HL-60/S4 treated with phorbol 12-myristate 13-acetate at 8.2 ng/mL for 4 days and 3 days (cell line): Measurements from ENCODE around the gene PIGZ.

Experiments
- in situ Hi-C: fragments of 300-500 bp; cut with MboI; formaldehyde crosslinking; loops from 2 replicates; pipeline ENCODE4 v1.15.0; 2022; ENCODE audit warnings: low sequenced_read_pairs

PIGZ gene

GRCh38 chr3:196968233-196969133, at the start of gene PIGZ:
PIGZ (minus strand) TSS chr3:196968833; CDS start chr3:196952031, 16,802 bp downstream.
- in situ Hi-C loops: no loop called here

DNA sequence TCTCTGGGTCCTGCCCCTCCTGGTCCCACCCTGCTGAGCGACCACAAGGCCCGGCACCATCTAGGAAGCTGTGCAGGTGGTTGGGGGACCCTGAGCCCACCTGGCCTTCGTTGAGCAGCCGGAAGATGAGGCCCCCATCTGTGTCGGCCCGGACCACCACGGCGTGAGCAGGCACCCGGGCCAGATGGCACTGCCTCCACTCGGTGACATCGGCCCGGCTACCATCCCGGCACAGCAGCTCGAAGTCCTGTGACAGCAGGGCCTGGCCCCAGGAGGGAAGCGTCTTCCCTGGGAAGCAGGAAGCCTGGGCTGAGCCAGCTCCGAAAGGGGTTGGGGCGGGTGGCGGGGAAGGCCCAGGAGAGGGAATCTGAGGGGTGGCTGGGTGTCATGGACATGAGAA, 48.4 kb upstream of the PIGZ start:
- in situ Hi-C loops: loop anchor here (25.0 kb wide), 1 partner anchor 170 kb away; no protein-coding TSS in a partner anchor

DNA sequence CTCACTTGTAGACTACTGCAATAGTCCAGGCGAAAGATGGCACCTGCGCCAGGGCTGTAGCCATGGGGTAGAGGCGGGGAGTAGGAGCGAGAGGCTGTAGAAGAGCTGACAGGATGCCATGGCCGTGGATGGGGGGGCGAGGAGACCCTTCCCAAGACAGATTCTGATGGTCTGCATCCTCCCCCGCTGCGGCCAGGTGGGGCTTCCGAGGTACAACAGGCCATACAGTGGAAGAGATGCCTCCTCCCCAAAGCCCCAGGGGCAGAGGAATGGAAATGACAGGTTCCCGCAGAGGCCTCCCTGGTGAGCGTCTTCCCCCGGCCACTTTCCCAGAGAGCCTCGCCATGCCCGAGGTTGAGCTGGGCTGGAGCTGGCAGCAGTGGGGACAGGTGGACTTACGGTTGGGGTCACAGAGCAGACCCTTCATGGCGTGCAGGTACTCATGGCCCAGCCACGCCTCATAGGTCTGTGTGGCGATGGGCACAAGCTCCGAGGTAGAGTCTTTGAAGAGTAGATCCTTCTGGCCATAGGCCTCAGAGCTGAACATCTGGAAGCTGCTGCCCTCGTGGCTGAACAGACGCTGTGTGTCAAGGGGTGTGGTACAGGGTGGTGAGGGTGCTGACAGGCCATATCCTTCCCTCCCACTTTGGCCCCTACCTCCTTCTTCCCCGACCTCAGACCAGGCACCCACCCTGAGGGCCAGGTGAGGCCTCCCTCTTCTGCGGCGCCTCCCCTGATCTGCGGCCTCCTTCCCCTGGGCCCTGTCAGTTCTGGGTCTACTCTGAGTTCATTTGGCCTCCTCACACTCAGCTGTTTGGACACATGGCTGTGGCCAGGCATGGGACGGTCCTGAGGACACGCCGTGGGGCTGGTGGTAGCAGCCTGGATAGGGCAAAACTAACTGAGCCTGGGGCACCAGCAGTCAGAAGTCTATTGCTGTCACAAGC, 47.4 kb upstream of the PIGZ start:
- in situ Hi-C loops: loop anchor here (25.0 kb wide), 1 partner anchor 171 kb away; no protein-coding TSS in a partner anchor

DNA sequence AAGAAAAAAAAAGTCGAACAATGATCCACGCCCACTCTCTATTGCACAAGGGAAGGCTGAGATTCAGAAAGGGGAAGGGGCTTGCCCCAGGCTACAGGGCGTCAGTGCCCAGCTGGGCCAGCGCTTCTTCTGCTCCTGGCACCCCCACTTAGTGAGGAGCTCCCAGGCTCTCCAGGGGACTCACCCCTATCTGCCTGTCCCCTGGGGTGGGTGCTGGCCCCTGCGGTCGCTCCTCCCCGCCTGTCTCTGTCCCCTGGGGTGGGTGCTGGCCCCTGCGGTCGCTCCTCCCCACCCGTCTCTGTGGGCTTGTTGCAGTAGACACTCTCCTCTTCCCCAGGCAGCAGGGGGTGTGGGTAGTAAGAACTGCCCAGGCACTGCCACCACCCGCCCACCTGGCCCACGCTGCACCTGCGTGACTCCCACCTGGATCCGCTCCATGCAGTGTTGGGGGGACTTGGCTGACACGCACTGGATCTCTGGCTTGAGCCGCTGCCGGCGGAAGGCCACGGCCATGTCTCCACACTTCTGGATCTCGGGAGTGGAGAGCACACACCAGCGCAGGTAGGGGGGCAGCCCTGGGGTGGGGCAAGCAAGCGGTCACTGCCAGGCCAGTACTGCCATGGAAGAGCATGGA, 46.4 kb upstream of the PIGZ start:
- in situ Hi-C loops: loop anchor here (25.0 kb wide), 1 partner anchor 172 kb away; no protein-coding TSS in a partner anchor

- in situ Hi-C loops: loop anchor here (25.0 kb wide), 1 partner anchor 173 kb away; no protein-coding TSS in a partner anchor
These were observed 45.4 kb upstream of the PIGZ start for GRCh38 chr3:197014024-197014423.

- in situ Hi-C loops: loop anchor here (25.0 kb wide), 1 partner anchor 175 kb away; no protein-coding TSS in a partner anchor
These were observed 43.9 kb upstream of the PIGZ start for GRCh38 chr3:197012540-197012883.

- in situ Hi-C loops: loop anchor here (25.0 kb wide), 1 partner anchor 175 kb away; no protein-coding TSS in a partner anchor
These were observed 43.3 kb upstream of the PIGZ start for GRCh38 chr3:197011780-197012539.

DNA sequence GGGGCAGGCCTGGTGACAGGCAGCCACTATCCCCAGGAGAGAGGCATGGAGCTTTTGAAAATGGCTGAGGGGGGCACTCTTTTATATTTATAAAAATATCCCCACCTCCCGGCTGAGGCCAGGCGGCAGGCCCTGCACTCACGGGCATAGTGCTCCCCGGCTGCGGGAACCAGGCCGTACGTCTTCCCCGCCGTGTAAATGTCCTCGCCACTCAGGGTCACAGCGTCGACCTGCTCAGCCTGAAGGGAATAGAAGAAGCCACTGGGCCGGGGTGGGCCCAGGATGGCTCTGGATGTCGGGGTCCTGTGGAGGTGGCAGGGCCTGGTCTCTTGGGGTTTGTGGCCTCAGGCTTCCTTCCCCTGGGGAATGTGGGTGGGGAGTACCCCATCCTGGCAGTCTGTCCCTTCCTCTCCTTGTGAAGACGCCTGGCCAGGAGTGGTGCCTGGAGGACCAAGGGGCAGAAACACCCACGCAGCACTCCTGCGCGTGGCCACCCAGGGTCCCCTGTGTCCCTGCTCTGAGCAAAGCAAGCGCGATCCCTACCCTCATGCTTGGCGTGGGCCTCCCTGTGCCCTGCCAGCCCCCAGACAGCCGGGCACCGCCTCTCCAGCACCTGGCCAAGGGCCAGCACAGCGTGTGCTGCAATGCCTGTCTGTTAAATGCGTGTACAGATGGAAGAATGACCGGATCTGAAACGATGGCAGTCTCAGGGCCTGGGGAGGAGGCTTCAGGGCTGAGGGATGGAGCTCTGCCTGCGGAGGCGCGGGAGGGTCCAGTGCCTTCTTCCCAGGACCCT, 42.1 kb upstream of the PIGZ start:
- in situ Hi-C loops: loop anchor here (25.0 kb wide), 1 partner anchor 177 kb away; no protein-coding TSS in a partner anchor

GRCh38 chr3:197009532-197010019, 40.9 kb upstream of the PIGZ start:
- in situ Hi-C loops: loop anchor here (25.0 kb wide), 1 partner anchor 178 kb away; no protein-coding TSS in a partner anchor

DNA sequence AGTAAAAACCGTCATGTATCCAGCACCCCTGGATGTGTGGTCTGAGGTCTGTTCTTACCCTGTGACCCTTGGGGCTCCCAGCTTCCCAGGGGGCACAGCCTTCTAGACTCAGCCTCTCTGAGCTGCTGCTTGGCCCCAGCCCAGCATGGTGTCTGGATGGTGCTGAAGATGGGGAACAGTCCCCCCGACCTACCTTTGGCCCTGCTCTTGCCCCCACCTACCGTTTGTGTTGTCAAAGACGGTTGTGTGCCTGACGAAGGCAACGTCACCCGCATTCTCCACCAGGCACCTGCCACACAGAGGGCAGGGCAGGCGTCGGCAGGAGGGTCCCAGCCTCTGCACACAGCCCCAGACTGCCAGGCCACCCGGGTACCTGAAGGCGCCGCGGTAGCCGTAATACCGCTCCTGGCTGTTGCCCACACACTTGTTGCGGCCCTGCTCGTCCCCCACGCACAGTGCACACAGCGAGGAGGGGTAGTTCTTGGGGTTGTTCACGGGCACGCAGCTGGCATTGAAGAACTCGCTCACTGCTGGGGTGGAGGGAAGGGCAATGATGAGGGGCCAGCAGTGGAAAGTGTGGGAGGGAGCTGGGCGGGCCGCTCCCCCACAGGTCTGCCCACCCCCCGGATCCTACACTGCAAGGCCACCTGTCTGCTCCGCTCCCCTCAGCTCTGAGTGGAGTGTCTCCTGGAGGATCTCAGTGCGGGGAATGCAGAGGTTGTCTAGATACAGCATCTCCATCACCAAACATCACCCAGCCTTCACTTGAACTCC, 40.0 kb upstream of the PIGZ start:
- in situ Hi-C loops: loop anchor here (25.0 kb wide), 1 partner anchor 179 kb away; no protein-coding TSS in a partner anchor

- in situ Hi-C loops: loop anchor here (25.0 kb wide), 1 partner anchor 179 kb away; no protein-coding TSS in a partner anchor
These were observed 39.3 kb upstream of the PIGZ start for GRCh38 chr3:197007953-197008352.

- in situ Hi-C loops: loop anchor here (25.0 kb wide), 1 partner anchor 180 kb away; no protein-coding TSS in a partner anchor
These were observed 38.8 kb upstream of the PIGZ start for GRCh38 chr3:197007296-197007940.

DNA sequence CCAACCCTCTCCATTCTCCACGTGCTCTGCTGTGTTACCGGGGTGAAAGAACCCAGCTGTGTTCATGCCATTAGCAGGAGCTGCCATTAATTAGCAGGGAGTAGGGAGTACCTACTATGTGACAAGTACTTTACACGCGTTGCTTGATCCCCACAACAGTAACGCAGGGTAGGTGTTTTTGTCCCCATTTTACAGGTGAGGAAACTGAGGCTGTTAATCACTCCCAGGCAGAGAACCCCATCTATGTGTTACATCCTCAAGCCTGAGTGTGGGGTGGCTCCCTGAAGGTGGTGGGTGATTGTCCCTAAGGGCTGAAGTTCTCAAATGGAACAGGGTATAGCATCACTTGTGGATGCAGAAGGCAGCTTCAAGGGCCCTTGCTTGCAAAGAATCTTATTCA, 38.2 kb upstream of the PIGZ start:
- in situ Hi-C loops: loop anchor here (25.0 kb wide), 1 partner anchor 180 kb away; no protein-coding TSS in a partner anchor

DNA sequence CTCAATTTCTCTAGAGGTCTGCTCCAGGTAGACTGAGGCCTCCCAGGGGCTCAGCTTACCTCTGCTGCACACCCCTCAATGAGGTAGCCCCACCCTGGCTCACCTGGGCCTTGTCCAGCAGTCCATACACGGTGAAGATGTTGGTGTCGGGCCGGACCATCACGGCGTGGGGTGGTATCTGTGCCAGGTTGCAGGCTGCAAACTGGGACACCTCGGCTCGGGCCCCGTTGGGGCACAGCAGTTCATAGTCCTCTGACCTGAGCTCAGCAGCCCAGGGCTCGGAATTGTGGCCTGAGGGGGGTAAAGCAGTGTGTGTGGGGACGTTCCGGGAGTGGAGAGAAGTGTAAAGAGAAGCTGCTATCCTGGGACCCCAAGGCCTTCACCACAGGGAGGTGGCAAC, 37.8 kb upstream of the PIGZ start:
- in situ Hi-C loops: loop anchor here (25.0 kb wide), 1 partner anchor 181 kb away; no protein-coding TSS in a partner anchor

- in situ Hi-C loops: loop anchor here (25.0 kb wide), 1 partner anchor 184 kb away; no protein-coding TSS in a partner anchor
These were observed 35.1 kb upstream of the PIGZ start for GRCh38 chr3:197003461-197004385.
